ENCODE measurements around the gene HTRA1. TPM values are rescaled to one million over a fixed set of nuclear protein-coding genes. Genes with fewer than 3 reads are reported as not detected.

Gene HTRA1
- total RNA-seq, 1 experiment from 2014 or later, result 0.17 TPM

GRCh38 chr10:122486406-122487080, 25.2 kb downstream of the HTRA1 start:
- no TSS peak for BruUV-seq (replicated peaks)
- no peak for DNase-seq (ENCODE audit: low spot score)
- intact Hi-C loops (cut with micrococcal nuclease; ENCODE audit: unreplicated experiment), result no loop called here
- Histone ChIP-seq H3K4me1 (ENCODE audit: insufficient read depth, low read length, poor library complexity, severe bottlenecking) (peaks cover 12% of the 10 kb centered on the region), H3K27ac (ENCODE audit: low read depth, low read length, poor library complexity, severe bottlenecking) (no peak overlapping the region), H3K4me3 (ENCODE audit: low read depth, low read length, poor library complexity, severe bottlenecking) (no peak overlapping the region), H3K36me3 (ENCODE audit: insufficient read depth, low read length, poor library complexity, severe bottlenecking) (no peaks in the 10 kb centered on the region), H3K9me3 (ENCODE audit: low read depth, low read length, poor library complexity, severe bottlenecking) (no peaks in the 10 kb centered on the region), H3K27me3 (replicated peaks; ENCODE audit: insufficient read depth, low read depth, low read length, poor library complexity) (no peaks in the 10 kb centered on the region)
- POLR2A ChIA-PET (ENCODE audit: low non-redundant PET), result no interaction called here
- TF ChIP-seq EZH2 (IDR thresholded peaks at IDR 0.05; ENCODE audit: borderline replicate concordance, low read depth, low read length, poor library complexity, severe bottlenecking), result no peak
- TF ChIP-seq CTCF (conservative IDR thresholded peaks at IDR 0.05; ENCODE audit: low read depth, low read length), result no peak
- CTCF ChIA-PET, result no interaction called here

- ChIA-PET CTCF (no interaction called here), POLR2A (ENCODE audit: low non-redundant PET) (no interaction called here)
- Histone ChIP-seq H3K4me1 (ENCODE audit: insufficient read depth, low read length, poor library complexity, severe bottlenecking) (peaks cover 12% of the 10 kb centered on the region), H3K4me3 (ENCODE audit: low read depth, low read length, poor library complexity, severe bottlenecking) (no peak overlapping the region), H3K36me3 (ENCODE audit: insufficient read depth, low read length, poor library complexity, severe bottlenecking) (no peaks in the 10 kb centered on the region), H3K27me3 (replicated peaks; ENCODE audit: insufficient read depth, low read depth, low read length, poor library complexity) (no peaks in the 10 kb centered on the region), H3K27ac (ENCODE audit: low read depth, low read length, poor library complexity, severe bottlenecking) (no peak overlapping the region), H3K9me3 (ENCODE audit: low read depth, low read length, poor library complexity, severe bottlenecking) (no peaks in the 10 kb centered on the region)
- TF ChIP-seq CTCF (conservative IDR thresholded peaks at IDR 0.05; ENCODE audit: low read depth, low read length), result no peak
- TF ChIP-seq EZH2 (IDR thresholded peaks at IDR 0.05; ENCODE audit: borderline replicate concordance, low read depth, low read length, poor library complexity, severe bottlenecking), result no peak
- intact Hi-C loops (cut with micrococcal nuclease; ENCODE audit: unreplicated experiment), result no loop called here
- BruUV-seq (replicated peaks), result no TSS peak
- DNase-seq (ENCODE audit: low spot score), result peak; percentile 37
Measured at GRCh38 chr10:122487174-122487765, 25.9 kb downstream of the HTRA1 start.

GRCh38 chr10:122490268-122490667, 28.9 kb downstream of the HTRA1 start:
- no TSS peak for BruUV-seq (replicated peaks)
- intact Hi-C loops (cut with micrococcal nuclease; ENCODE audit: unreplicated experiment), result no loop called here
- TF ChIP-seq EZH2 (IDR thresholded peaks at IDR 0.05; ENCODE audit: borderline replicate concordance, low read depth, low read length, poor library complexity, severe bottlenecking) (no peak), CTCF (conservative IDR thresholded peaks at IDR 0.05; ENCODE audit: low read depth, low read length) (no peak)
- POLR2A ChIA-PET (ENCODE audit: low non-redundant PET), result no interaction called here
- Histone ChIP-seq H3K4me1 (ENCODE audit: insufficient read depth, low read length, poor library complexity, severe bottlenecking) (peaks cover 19% of the 10 kb centered on the region), H3K4me3 (ENCODE audit: low read depth, low read length, poor library complexity, severe bottlenecking) (no peak overlapping the region), H3K36me3 (ENCODE audit: insufficient read depth, low read length, poor library complexity, severe bottlenecking) (no peaks in the 10 kb centered on the region), H3K27me3 (replicated peaks; ENCODE audit: insufficient read depth, low read depth, low read length, poor library complexity) (no peaks in the 10 kb centered on the region), H3K27ac (ENCODE audit: low read depth, low read length, poor library complexity, severe bottlenecking) (no peak overlapping the region), H3K9me3 (ENCODE audit: low read depth, low read length, poor library complexity, severe bottlenecking) (no peaks in the 10 kb centered on the region)
- DNase-seq (ENCODE audit: low spot score), result no peak
- CTCF ChIA-PET, result no interaction called here
